Stimulated activated CD4-positive, alpha-beta T cell treated with anti-CD3 and anti-CD28 coated beads, TNF-alpha, amount 100 ng/mL, for 1 hour (primary cell): ENCODE results near the gene WSCD2.

Experiments
- DNase-seq, 3 donors: peaks; one replicate each; pipeline ENCODE4 v3.0.0-alpha.2; 2020; ENCODE audit warnings: low read depth in 3 of 3, low spot score in 1 of 3

WSCD2 gene

DNA sequence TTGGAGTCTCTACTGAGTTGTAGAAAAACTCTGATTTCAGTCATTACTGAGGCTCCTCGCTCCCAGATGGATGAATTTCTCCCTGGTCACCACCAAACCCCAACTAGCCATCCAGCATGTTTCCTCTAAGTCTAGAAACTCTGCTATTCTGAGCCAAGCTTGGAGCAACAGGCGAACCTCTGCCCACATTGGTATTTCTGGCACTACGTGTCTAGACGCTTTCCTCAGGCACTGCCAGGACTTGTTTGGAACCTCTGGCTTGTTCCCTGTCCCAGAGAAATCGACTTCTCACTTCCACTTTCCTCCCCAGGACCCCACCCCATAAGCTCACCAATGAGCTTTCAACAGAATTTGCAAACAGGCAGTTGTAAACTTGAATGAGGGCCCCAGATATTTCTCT is 27.6 kb downstream of the WSCD2 start:
- DNase-seq, result no peak

DNA sequence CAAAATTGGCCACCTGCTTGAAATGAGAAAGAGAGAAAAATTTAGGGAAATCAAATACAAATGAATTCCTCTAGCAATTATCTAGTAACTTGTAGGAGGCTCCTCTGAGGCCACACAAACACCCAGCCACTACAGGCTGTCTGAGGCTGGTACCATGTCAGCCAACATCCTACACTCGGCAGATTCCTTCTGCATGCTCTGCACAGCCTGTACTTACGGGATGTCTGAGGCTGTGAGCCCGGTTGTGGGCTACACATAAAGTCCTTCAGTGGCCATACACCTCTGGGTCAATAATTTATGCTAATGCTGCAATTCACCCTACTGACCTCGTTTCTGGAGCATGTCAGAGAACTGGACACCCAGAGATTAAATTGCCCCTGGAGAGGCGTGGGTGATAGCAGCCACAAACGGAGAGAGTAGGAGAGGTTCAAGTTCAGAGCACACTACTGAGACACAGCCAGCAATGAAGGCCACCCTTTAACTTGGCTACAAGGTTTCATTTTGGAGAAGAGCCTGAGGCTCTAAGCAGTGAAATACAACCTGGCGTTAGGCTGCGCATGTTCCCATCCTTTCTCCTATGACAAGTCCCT is 28.9 kb downstream of the WSCD2 start:
- DNase-seq, result no peak

DNA sequence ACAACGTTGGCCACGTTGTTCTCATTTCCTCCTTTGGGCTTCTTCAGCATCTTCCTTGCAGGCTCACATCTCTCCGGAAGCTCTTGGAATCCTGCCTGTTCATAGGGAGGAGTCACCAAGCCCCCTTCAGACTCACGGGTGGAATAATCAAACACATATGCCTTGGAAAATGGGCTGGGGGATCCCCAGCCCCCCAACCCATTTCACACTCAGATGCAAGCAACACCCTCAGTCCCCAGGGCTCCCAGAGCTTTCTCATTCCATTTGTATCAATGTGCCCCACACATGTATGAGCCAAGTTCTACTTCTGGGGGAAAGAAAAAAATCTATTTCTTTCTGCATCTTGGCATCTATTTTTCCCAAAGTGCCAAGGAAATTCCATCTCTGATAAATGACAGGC is 33.1 kb downstream of the WSCD2 start:
- no peak for DNase-seq

DNA sequence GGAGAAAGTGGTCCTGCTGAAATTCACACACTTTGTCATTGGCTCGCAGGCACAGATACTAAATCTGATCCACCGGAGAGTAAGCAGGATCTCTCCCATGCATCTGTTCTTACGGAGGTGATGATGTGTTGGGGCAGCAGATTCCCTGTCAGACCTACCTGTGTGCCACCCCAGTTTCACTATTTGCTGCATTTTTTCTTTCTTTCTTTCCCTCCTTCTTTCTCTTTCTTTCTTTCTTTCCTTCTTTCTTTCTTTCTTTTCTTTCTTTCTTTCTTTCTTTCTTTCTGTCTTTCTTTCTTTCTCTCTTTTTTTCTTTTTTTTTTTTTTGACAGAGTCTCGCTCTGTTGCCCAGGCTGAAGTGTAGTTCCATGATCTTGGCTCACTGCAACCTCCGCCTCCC is 37.4 kb downstream of the WSCD2 start:
- DNase-seq, result no peak

DNA sequence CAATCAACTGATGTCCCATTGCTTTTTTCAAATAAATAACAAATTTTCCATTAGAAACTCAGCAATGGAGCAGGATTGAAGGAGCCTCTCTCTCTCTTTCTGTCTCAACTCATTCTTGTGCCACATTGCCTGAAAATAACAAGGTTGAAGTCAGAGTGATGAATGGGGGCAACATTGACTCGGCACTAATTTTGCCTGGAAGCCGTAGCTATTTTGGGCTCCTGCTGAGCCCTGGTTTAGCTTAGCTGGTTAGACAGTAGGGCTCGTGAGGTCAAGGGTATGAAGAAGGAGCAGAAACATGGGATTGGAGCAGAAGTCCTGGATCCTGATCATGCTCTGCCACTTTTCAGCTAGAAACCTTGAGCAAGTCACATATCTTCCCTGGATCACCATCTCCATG is 38.9 kb downstream of the WSCD2 start:
- DNase-seq, result no peak

DNA sequence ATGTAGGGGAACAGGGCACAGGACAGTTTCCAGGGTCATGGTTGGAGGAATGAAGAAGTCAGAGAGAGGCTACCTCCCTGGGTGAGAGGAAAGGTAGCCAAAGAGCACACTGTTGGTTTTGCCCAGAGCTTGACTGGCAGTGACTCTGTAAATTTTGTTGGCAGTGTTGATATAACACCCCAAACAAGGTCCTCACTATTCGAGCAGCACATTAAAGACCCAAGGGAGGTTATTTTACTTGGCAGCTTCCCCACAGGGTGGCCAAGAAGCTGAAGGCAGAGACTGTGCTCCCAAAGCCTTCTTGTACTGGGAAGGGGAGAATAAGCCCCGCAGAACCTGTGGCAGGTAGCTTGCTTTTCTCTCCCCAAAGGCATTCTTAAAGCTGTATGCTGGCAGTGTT is 40.6 kb downstream of the WSCD2 start:
- no peak for DNase-seq

DNA sequence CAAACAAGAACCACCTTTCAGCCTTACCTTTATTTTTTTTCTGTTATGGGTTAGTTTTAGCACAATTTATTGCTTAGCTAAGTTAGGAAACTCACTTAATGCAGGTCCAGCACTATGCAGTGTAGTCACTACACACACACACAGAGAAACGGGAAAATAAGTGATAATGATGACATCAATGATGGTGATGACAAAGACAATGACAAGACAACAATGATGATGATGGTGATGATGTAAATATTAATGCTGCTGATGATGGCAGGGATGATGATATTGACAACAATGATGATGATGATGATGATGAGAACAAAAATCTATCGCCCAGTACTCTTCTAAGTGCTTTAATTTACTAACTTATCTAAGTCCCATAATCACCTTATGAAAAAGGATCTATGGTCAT is 41.1 kb downstream of the WSCD2 start:
- DNase-seq, result no peak

DNA sequence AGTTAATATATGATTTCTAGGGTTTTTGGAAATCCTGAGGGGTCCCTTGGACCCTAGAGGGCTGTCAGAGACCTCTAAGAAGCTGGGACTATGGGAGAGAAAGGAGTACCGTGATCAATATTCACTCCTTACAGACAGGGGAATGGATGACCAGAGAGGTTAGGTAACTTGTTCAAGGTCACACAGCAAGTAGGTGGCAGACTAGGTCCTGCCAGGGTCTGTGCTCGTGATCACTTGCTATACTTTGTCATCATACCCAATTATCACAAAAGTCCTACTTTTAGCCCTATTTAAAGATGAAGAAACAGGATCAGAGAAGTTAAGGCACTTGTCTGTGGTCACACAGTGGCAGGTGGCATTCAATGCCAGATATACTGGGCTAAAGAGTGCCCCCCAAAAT is 42.9 kb downstream of the WSCD2 start:
- no peak for DNase-seq

DNA sequence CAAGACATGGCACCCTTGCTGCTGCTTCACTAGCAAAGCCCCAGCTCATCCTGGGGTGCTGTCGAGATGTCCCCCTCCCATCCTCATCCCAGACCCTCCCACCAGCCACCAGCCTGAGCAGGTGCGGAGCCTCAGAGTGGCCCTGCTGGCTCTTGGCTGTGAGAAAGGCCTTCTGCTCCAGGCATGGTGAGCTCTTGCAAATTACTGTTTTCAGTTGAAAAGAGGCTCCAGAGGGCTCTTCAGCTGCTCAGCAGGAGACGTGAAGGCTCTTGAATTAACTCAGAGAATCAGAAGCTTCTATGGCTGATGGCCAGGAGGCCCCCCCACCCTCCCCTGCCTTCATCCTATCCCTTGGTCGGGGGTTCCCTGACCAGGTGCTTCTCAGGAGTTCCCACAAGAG is 44.1 kb downstream of the WSCD2 start:
- no peak for DNase-seq

DNA sequence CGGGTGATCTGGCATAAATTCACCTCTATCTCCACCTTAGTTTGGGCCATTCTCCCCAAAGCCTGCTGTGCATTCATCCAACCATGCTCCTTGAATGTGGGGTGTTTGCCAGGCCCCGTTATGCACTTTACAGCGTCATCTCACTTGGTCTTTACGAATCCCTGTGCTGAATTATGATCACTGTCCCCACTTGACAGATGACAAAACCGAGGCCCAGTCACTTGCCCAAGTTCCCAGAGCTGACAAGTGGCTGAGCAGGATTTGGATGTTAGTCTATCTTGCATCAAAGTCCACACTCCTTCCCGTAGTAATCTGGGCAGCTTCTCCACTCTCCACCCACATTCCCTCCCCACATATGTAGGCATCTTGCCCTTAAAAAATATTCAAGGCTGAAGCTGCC is 44.8 kb downstream of the WSCD2 start:
- DNase-seq, result no peak

DNA sequence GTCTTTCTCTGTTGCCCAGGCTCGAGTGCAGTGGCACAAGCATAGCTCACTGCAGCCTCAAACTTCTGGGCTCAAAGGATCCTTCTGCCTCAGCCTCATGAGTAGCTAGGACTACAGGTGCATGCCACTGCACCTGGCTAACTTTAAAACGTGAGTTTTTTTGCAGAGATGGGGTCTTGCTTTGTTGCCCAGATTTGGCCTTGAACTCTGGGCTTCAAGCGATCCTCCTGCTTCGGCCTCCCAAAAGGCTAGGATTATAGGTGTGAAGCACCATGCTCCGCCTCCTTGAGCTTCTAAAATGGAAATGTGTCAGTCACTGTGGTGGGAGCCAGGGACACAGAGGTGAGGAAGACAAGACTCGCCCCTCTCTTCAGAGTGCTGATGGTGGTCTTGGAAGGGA is 45.6 kb downstream of the WSCD2 start:
- DNase-seq, result no peak

DNA sequence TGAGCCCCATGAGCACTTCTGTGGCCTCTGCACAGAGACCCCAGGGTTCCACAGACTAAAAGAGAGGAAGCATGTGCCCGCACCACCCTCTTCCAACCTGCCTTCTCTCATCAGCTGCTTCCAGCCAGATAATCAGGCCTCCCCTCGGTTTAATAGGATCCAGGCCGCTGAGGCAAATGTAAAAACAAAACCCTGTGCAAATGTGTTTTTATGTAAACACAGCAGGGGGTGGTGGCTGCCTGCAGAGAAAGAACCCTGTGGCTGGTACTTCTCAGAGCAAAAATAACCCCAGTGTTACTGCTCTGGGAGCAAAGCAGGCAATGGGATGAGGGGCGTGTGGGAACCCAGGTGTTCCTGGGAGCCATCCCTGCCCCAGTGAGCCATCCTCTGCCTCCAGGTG is 46.2 kb downstream of the WSCD2 start:
- no peak for DNase-seq

DNA sequence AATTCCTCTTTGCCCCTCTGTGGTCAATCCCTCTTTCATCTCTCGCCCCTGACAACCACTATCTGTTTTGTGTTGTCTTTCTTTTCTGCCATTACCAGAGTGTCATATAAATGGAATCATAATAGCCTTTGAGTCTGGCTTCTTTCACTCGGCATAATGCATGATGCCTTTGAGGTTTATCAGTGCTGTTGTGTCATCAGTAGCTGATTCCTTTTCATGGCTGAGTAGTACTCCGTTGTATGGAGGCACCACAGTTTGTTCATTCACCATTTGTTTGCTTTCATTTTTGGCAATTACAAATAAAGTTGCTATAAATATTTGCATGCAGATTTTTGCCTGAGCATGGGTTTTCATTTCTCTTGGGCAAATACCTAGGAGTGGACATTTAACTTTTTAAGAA is 47.2 kb downstream of the WSCD2 start:
- no peak for DNase-seq

DNA sequence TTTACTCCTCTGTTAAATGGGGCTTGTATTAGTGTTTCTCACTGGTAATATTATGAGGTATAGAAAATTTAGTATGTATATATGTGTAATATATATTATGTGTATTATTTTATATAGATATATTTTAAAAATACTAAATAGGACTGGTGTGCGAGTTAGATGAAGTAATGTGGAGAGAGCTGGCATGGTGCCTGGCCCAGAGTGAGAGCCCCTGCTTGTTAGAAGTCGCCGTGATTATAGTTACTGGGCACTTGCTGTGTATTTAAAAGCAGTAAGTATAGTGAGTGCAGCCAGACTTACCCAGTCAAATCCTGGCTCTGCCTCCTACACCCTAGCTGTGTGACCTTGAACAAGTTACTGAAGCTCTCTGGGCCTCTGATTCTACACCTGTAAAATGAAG is 48.0 kb downstream of the WSCD2 start:
- no peak for DNase-seq

DNA sequence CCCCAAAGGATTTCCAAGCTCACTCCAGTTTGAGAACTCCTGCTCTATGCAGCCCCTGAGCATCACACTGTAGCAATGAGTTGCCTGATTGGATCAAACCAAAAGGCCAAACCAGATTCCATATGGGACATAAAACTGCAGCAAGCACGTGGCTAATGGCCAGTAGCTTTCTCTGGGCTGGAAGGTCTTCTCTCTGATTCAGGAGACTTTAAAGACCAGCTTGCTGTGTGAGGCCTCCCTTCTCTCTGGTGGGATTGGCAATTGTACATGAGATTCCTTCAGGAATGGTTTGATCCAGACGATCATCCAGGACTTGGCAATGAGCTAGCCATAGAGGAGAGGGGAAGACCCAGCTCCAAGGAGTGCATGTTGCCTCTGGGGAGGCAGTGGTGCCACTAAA is 50.2 kb downstream of the WSCD2 start:
- no peak for DNase-seq

DNA sequence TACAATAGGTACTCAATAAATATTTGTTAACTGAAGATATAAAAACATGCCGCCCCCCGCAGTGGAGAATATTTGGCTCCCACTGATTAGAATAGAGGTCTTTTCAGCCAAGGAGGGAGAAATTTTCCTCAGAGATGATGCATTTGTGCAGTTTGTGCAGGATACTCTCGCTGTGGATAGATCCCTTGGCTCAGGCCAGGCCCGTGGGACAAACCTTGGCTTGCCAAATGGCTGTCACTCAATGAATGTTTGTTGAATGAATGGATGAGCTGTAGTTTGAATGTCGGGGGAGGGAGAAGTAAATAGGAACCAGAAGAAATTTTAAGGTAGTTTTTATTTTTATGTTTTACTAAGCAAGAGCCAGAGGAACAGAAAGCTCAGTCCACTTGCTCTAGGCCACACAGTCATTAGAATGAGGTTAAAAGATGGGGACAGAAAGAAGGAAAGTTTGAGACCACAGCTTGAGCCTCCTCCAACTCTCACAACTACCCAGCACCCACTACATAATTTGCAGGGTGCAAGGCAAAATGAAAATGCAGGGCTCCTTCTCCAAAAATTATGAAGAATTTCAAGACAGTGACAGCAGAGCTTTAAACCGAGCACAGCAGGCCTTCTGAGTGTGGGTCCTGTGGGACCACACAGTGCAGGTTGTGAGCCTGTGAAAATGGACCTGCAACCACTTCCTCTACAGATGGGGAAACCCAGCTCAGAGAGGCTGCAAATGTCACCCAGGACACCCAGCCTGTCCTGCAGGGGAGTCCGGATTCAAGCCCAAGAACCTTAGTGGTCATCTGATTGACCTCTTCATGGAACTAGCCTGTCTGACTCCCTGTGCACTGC is 51.4 kb downstream of the WSCD2 start:
- no peak for DNase-seq

DNA sequence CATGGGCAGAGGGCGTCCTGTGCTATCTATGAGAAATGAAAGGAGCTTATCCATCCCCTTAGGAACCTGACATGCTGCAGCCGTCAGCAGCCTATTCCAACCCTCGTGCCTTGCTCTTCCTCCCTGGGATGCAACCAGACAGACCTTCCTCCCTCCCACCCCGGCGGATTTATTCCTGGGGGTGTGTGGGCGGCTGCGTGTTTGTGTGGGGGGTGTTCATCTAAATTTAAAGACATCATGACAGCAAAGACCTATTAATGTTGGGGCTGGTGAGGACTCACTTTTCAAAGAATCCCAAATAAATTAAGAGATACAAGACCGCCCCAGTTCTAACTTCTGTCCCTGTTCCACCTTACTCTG is 52.0 kb downstream of the WSCD2 start:
- no peak for DNase-seq

DNA sequence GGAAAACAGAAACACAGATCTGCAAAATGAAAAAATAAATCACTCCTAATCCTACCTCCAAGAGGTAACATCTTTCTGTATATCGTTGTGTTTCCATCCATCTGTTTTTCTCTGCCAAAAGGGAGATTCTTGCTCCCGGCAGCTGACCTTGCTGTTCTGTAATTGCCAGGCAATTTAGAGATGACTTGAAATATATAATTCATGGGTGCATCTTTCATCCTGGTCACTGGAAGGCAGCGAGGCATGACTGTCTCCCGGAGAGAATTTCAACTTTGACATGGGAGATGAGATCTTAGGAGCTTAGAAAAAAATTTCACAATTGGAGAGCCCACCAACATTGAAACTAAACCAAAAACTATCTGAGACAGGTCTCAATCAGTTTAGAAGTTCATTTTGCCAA is 53.0 kb downstream of the WSCD2 start:
- no peak for DNase-seq

DNA sequence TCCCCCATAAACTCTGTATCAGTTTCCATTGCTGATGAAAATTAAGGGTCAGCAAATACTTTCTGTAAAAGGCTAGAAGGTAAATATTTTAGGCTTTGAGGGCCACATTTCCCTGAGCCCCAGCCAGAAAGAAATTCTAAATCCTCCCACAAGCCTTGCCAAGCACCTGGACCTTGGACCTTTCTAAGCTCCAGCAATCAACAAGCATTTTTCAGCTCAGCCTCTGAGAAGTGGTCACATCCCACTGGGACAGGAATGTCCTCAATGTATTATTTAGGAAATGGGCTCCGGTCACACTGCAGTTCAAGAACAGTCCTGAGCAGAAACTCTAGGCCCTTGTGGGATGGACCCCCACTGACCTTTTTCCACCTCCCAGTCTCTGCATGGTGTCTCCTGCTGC is 55.9 kb downstream of the WSCD2 start:
- no peak for DNase-seq

DNA sequence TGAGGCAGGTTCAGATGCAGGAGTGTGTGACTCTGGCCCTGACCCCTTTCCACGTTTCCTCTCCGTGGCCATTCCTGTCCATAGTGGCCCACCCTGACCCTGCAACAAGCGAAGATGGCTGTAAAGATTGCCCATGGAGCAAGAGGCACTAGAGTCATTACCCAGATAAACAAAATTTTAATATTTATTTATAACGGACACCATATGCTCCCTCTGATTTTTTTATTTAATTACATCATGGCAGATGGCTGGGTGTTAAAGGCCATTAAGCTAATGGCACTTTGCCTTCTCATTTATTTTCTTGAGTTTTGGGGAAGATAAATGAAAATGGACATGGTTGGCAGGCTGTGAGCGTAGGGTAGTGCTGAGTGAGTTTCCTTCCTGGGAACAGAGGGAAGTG is 58.7 kb downstream of the WSCD2 start:
- DNase-seq, result no peak

DNA sequence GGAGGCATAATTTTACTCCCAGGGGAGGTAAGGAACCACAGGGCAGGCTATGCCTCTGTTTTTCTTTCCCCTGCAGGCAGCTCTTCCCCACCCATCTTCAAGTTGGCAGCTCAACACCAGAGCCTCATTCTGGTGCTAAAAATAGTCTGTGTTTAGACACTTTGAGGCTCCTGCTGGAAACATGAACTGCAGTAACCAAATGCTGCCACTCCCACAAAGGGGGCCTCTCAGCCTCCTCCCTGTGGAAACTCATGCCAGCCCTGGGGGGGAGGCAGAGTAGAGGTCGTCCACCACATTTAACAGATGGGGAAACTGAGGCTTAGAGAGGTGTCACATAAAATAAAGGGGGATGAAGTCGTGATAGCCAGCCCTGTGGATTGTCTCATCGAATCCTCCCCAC is 61.4 kb downstream of the WSCD2 start:
- no peak for DNase-seq

DNA sequence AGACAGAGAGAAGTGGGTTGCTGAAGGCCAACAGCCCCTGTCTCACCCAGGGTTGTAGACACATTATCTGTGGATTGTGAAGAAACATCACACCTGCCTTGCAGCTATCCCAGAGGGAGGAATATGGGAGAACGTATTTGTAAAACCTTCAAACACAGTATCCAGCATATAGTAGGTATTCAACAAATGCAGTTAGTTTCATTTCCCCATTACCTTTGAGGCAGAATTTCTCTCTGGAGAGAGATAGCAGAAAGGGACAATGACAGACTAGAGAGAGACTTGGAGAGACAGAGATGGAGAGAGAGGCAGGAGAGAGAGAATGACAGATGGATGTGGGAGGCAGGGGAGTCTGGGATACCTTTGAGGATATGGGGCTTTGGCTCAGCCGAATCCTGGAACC is 62.0 kb downstream of the WSCD2 start:
- DNase-seq, result no peak

DNA sequence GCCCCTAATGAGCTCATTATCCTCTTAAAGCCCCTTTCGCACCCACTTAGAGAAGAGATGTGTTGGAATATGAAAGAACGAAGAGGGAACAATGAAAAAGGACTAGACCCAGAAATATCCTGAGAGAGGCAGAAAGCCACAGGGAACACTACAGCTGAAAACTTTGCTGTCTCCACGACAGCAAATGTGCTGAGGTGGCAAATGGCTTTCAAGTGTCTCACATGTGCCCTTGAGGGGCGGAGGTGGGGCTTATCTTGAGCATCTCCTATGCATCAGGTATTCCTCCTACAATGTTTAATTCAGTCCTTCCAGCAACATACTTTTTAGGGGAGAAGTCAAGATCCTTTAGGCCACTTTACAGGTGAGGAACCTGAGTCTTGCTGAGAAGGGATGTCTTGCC is 62.9 kb downstream of the WSCD2 start:
- DNase-seq, result no peak
